ENCODE results near the gene HLA-F. TPM values are rescaled to one million over a fixed set of nuclear protein-coding genes. Genes with fewer than 3 reads are reported as not detected.

Gene HLA-F
- total and polyA plus RNA-seq, 4 donors, result 2.3 to 12.7 (median 7.9) TPM

GRCh38 chr6:29770306-29770705 is 47.1 kb downstream of the HLA-F start:
- Histone ChIP-seq H3K27ac (ENCODE audit: low read depth, low read length) (no peak overlapping the region), H3K4me1 (ENCODE audit: control insufficient read depth, insufficient read depth, low read length) (no peaks in the 10 kb centered on the region), H3K27me3 (ENCODE audit: control insufficient read depth, insufficient read depth, low read length) (no peaks in the 10 kb centered on the region), H3K9me3 (ENCODE audit: control insufficient read depth, insufficient read depth, low read length) (no peaks in the 10 kb centered on the region), H3K4me3 (ENCODE audit: low read depth, low read length) (no peak overlapping the region), H3K36me3 (ENCODE audit: control insufficient read depth, insufficient read depth, low read length) (no peaks in the 10 kb centered on the region)
- 59% methylated on average over 2 of the region's 2 CpGs for WGBS (ENCODE audit: insufficient coverage)
- no peak for DNase-seq (ENCODE audit: low read depth in 4 of 6, low spot score in 6 of 6)

- Histone ChIP-seq H3K9me3 (ENCODE audit: control insufficient read depth, insufficient read depth, low read length) (no peaks in the 10 kb centered on the region), H3K4me1 (ENCODE audit: control insufficient read depth, insufficient read depth, low read length) (no peaks in the 10 kb centered on the region), H3K27me3 (ENCODE audit: control insufficient read depth, insufficient read depth, low read length) (no peaks in the 10 kb centered on the region), H3K36me3 (ENCODE audit: control insufficient read depth, insufficient read depth, low read length) (no peaks in the 10 kb centered on the region), H3K4me3 (ENCODE audit: low read depth, low read length) (no peak overlapping the region), H3K27ac (ENCODE audit: low read depth, low read length) (no peak overlapping the region)
- DNase-seq (ENCODE audit: low read depth in 4 of 6, low spot score in 6 of 6), result no peak
- no CpG with 5 or more reads among the region's 2 CpGs for WGBS (ENCODE audit: insufficient coverage)
These were observed 53.5 kb downstream of the HLA-F start for GRCh38 chr6:29776684-29777083.

Small RNA genes within 50 kb of the gene (small RNA-seq; reads per million reads assigned to genes)
- gene AL645939.2 (ENCODE audit: low replicate concordance), result not detected
- gene AL645939.3 (ENCODE audit: low replicate concordance), result not detected
- not detected for gene AL645939.4 (ENCODE audit: low replicate concordance)
- not detected for gene RF00019 (ENCODE audit: low replicate concordance)

Other genes with a start within 250 kb of the HLA-F start
- not detected for gene MAS1L, start 235.5 kb upstream of the HLA-F start, total RNA-seq
- not detected for gene MAS1L, start 235.5 kb upstream of the HLA-F start, polyA plus RNA-seq (ENCODE audit: insufficient read length in 2 of 2)
- under 1 TPM; 0.50 to 0.94 TPM for gene UBD, start 163.7 kb upstream of the HLA-F start, total RNA-seq
- under 1 TPM in 1 of 2 donors, not detected in 1; 0.27 TPM for gene UBD, start 163.7 kb upstream of the HLA-F start, polyA plus RNA-seq (ENCODE audit: insufficient read length in 2 of 2)
- gene OR2H2, start 138.3 kb upstream of the HLA-F start, total RNA-seq, result not detected
- gene OR2H2, start 138.3 kb upstream of the HLA-F start, polyA plus RNA-seq (ENCODE audit: insufficient read length in 2 of 2), result 1 to 10 TPM; 2.0 to 2.7 TPM
- 100 to 1,000 TPM in 1 of 2 donors, 10 to 100 TPM in 1; 97.9 to 125 TPM for gene GABBR1, start 90.3 kb upstream of the HLA-F start, total RNA-seq
- gene GABBR1, start 90.3 kb upstream of the HLA-F start, polyA plus RNA-seq (ENCODE audit: insufficient read length in 2 of 2), result 100 to 1,000 TPM; 415 to 438 TPM
- 10 to 100 TPM; 22.6 to 82.9 TPM for gene MOG, start 66.3 kb upstream of the HLA-F start, total RNA-seq
- 100 to 1,000 TPM; 223 to 225 TPM for gene MOG, start 66.3 kb upstream of the HLA-F start, polyA plus RNA-seq (ENCODE audit: insufficient read length in 2 of 2)
- not detected for gene ZFP57, start 42.3 kb upstream of the HLA-F start, total RNA-seq
- gene ZFP57, start 42.3 kb upstream of the HLA-F start, polyA plus RNA-seq (ENCODE audit: insufficient read length in 2 of 2), result 1 to 10 TPM; 5.9 to 7.1 TPM
- not detected for gene HLA-G, start 104.4 kb downstream of the HLA-F start, total RNA-seq
- 1 to 10 TPM; 2.6 to 7.6 TPM for gene HLA-G, start 104.4 kb downstream of the HLA-F start, polyA plus RNA-seq (ENCODE audit: insufficient read length in 2 of 2)
- 100 to 1,000 TPM; 112 to 246 TPM for gene HLA-A, start 219.1 kb downstream of the HLA-F start, total RNA-seq
- gene HLA-A, start 219.1 kb downstream of the HLA-F start, polyA plus RNA-seq (ENCODE audit: insufficient read length in 2 of 2), result 100 to 1,000 TPM; 116 to 215 TPM